Dendritic cell treated with granulocyte-macrophage colony-stimulating factor and Interleukin-4, amounts not matched to agents 40 ng/mL and 50 ng/mL, for 4 days (primary cell): ENCODE measurements around the gene CFI.

Source experiments
- H3K27ac Mint-ChIP-seq: one replicate; pipeline ENCODE4 v1.8.0; 2022; ENCODE audit warnings: mild to moderate bottlenecking, mixed read lengths
- H3K27me3 Mint-ChIP-seq: one replicate; pipeline ENCODE4 v1.8.0; 2022; ENCODE audit warnings: mild to moderate bottlenecking, mixed read lengths
- H3K36me3 Mint-ChIP-seq: one replicate; pipeline ENCODE4 v1.8.0; 2022; ENCODE audit warnings: low read depth, mixed read lengths
- H3K4me1 Mint-ChIP-seq: one replicate; pipeline ENCODE4 v1.8.0; 2022; ENCODE audit warnings: low read depth, mixed read lengths
- H3K4me3 Mint-ChIP-seq: one replicate; pipeline ENCODE4 v1.8.0; 2022; ENCODE audit warnings: mild to moderate bottlenecking, moderate library complexity, mixed read lengths
- H3K9me3 Mint-ChIP-seq: one replicate; pipeline ENCODE4 v1.8.0; 2022; ENCODE audit warnings: mixed read lengths
- intact Hi-C: fragments of 100-400 bp; cut with micrococcal nuclease; formaldehyde crosslinking; loops from one replicate; pipeline ENCODE4 v1.15.0; 2022

The CFI gene

GRCh38 chr4:109733728-109734127 lies 68.1 kb downstream of the CFI start:
- H3K27ac Mint-ChIP-seq, result no peak overlapping the region
- no peak overlapping the region for H3K4me3 Mint-ChIP-seq
- H3K9me3 Mint-ChIP-seq, result no peaks in the 10 kb centered on the region
- H3K36me3 Mint-ChIP-seq, result peaks cover 6% of the 10 kb centered on the region
- intact Hi-C loops, result no loop called here
- peaks cover 5% of the 10 kb centered on the region for H3K27me3 Mint-ChIP-seq
- peaks cover 11% of the 10 kb centered on the region for H3K4me1 Mint-ChIP-seq

GRCh38 chr4:109730619-109731545 lies 70.9 kb downstream of the CFI start:
- H3K27ac Mint-ChIP-seq, result peak overlapping the region; percentile 80
- H3K4me1 Mint-ChIP-seq, result peaks cover 17% of the 10 kb centered on the region
- H3K9me3 Mint-ChIP-seq, result no peaks in the 10 kb centered on the region
- intact Hi-C loops, result loop anchor here (1.0 to 2.0 kb wide), 3 partner anchors 28 to 296 kb away; partner anchors contain the start of genes CASP6 and GAR1
- H3K4me3 Mint-ChIP-seq, result peak overlapping the region; percentile 87
- peaks cover 6% of the 10 kb centered on the region for H3K27me3 Mint-ChIP-seq
- H3K36me3 Mint-ChIP-seq, result peaks cover 6% of the 10 kb centered on the region

DNA sequence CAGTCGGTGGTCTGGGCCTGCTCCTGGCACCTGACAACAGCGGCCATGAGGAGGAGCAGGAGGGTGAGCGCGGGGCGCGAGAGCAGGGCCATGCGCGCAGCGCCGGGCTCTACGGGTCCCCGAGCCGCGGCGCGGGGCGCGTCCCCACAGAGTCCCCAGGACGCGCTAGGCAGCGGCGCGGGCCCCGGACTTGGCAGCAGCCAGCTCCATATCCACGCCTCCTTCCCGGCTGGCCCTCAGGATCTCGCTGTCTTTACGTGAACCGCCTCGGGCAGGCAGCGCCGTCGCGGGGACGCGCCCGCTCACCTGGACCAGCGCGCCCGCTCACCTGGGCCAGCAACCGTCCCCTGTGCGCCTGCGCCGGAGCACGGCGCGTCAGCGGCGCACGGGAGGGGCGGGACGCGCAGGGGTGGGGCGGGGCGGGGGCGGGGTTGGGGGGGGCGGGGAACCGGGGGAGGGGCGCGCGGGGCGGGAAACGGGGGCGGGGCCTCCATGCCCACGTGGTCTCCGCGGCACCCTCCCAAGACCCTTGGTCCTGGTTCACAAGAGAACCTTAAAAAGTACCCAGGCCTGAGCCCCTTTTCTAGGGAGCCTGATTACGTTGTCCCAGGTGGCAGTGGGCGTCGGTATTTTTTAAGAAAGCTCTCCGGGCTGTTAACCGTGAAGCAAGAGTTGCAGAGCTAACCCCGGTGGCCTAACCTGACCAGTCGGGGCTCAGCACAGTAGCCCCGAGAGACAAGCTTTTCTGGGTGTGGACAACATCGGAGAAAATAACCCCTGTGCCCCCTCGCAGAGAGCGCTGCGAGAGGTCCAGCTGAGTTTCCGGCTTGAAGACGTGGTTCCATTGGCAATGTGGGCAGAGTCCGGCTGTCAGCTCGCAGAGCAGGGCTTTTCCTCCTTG lies 71.8 kb downstream of the CFI start, which contains the start of gene PLA2G12A:
Gene PLA2G12A (minus strand): TSS at position 353 of the 901 bp plus-strand sequence. CDS start 261 bp downstream, at position 92.
- no peaks in the 10 kb centered on the region for H3K9me3 Mint-ChIP-seq
- H3K27me3 Mint-ChIP-seq, result peaks cover 6% of the 10 kb centered on the region
- H3K4me1 Mint-ChIP-seq, result peaks cover 17% of the 10 kb centered on the region
- peak within 1 kb of the TSS; percentile 87 for H3K4me3 Mint-ChIP-seq
- intact Hi-C loops, result loop anchor here (1.0 to 2.0 kb wide), 3 partner anchors 27 to 295 kb away; partner anchors contain the start of genes CASP6 and GAR1
- peaks cover 6% of the 10 kb centered on the region for H3K36me3 Mint-ChIP-seq
- H3K27ac Mint-ChIP-seq, result peak within 1 kb of the TSS; percentile 80

DNA sequence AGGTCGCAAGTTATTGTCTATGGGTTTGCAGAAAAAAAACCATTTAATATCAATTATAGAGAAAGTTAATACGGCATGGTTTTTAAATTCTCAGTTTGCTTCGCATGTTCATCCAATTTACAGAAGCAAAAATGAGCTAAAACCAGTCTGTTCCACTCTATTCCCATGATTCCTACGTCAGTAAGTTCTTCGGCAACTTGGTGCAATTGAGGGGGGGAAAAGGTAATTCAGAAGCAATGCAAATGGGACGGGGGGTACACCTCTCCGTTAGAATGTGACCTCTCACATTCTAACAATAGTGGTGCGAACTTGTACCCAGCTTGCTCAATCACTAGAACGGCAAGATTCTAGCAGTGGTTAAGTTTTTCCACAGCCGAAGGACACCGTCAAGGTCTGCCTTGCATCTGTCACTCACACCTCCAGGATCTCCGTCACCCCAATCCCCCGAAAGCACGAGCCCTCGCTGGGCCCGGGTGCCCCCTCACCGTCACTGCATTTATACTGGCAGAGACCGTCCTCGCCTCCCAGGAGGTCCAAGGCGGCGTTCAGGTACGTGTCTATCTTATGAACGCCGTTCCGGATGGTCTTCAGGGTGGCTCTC lies 72.6 kb downstream of the CFI start:
- H3K9me3 Mint-ChIP-seq, result no peaks in the 10 kb centered on the region
- peaks cover 6% of the 10 kb centered on the region for H3K36me3 Mint-ChIP-seq
- peak overlapping the region; percentile 87 for H3K4me3 Mint-ChIP-seq
- peak overlapping the region; percentile 80 for H3K27ac Mint-ChIP-seq
- intact Hi-C loops, result no loop called here
- peaks cover 6% of the 10 kb centered on the region for H3K27me3 Mint-ChIP-seq
- H3K4me1 Mint-ChIP-seq, result peaks cover 23% of the 10 kb centered on the region

DNA sequence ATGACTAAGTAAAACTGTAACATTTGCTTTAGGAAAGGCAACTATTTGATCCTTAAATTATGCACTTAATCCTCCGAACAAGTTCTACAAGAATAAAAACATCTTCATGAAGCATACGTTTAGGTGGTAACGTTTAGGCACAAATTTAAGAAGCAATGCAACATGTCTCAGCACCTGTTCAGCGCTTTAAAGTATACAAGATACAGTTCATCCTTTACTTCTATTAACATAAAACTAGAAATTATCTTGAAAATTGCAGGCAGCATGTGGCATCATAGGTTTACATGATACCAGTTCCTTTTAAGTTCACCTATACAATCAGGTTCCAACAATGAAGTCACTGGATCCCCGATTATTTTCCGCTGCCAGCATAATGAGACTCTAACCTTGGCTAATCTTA lies 73.4 kb downstream of the CFI start:
- Mint-ChIP-seq H3K27me3 (peaks cover 6% of the 10 kb centered on the region), H3K9me3 (no peaks in the 10 kb centered on the region), H3K4me1 (peaks cover 28% of the 10 kb centered on the region), H3K4me3 (no peak overlapping the region), H3K36me3 (peaks cover 6% of the 10 kb centered on the region), H3K27ac (no peak overlapping the region)
- intact Hi-C loops, result no loop called here

DNA sequence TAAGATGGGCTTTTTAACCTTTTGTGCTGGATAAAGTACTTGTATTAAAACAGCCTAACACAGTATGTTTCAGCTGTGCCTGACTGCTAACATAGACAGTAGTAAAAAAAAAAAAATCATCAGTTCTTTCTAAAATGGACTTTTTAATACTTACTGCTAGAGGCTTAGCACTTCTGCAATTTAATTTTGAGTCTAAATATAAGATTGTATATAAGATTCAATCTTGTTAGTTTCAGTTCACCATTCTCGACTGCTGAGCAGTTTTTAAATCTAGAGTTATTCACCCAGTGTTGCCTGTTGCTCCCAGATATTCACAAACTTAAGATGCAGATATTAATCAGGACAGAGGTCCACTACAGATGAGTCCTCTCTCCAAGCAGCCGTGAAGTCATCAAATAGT lies 78.7 kb downstream of the CFI start:
- intact Hi-C loops, result no loop called here
- H3K9me3 Mint-ChIP-seq, result no peaks in the 10 kb centered on the region
- H3K36me3 Mint-ChIP-seq, result no peaks in the 10 kb centered on the region
- no peaks in the 10 kb centered on the region for H3K27me3 Mint-ChIP-seq
- H3K27ac Mint-ChIP-seq, result no peak overlapping the region
- no peak overlapping the region for H3K4me3 Mint-ChIP-seq
- peaks cover 15% of the 10 kb centered on the region for H3K4me1 Mint-ChIP-seq

DNA sequence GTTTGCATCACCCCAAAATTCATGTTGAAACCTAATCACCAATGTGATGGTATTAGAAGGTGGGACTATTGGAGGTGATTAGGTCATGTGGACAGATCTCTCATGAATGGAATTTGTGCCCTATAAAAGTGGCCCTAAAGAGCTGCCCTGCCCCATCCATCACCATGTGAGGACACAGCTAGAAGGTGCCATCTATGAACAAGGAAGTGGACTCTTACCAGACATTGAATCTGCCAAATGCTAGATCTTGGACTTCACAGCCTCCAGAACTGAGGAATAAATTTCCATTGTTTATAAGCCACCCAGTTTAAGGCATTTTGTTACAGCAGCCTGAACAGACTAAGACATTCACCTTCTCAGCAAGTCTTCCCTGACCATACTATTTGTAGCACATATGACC lies 79.4 kb downstream of the CFI start:
- Mint-ChIP-seq H3K27ac (peak overlapping the region; percentile 2), H3K27me3 (no peaks in the 10 kb centered on the region), H3K4me1 (peaks cover 11% of the 10 kb centered on the region), H3K4me3 (no peak overlapping the region), H3K36me3 (no peaks in the 10 kb centered on the region), H3K9me3 (no peaks in the 10 kb centered on the region)
- intact Hi-C loops, result no loop called here

DNA sequence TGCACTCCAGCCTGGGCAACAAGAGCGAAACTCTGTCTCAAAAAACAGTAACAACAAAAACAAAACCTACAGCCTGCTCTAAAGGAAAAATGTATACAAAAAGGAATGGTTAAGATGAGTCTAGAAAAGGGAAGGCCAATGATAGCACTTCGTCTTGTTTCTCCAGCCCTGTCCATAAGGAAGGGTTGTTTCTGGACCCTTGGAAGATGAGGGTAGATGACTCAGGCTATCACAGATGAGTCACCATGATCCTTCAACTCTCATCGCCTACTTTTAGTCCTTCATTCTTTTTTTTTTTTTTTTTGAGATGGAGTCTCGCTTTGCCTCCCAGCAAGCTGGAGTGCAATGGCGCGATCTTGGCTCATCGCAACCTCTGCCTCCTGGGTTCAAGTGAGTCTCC lies 80.8 kb downstream of the CFI start:
- H3K9me3 Mint-ChIP-seq, result no peaks in the 10 kb centered on the region
- peaks cover 11% of the 10 kb centered on the region for H3K4me1 Mint-ChIP-seq
- H3K27me3 Mint-ChIP-seq, result no peaks in the 10 kb centered on the region
- H3K4me3 Mint-ChIP-seq, result no peak overlapping the region
- no peak overlapping the region for H3K27ac Mint-ChIP-seq
- peaks cover 7% of the 10 kb centered on the region for H3K36me3 Mint-ChIP-seq
- intact Hi-C loops, result no loop called here

GRCh38 chr4:109719604-109720003 lies 82.2 kb downstream of the CFI start:
- H3K36me3 Mint-ChIP-seq, result peaks cover 7% of the 10 kb centered on the region
- H3K9me3 Mint-ChIP-seq, result no peaks in the 10 kb centered on the region
- H3K27me3 Mint-ChIP-seq, result no peaks in the 10 kb centered on the region
- H3K4me1 Mint-ChIP-seq, result peaks cover 8% of the 10 kb centered on the region
- no peak overlapping the region for H3K4me3 Mint-ChIP-seq
- intact Hi-C loops, result no loop called here
- H3K27ac Mint-ChIP-seq, result no peak overlapping the region

DNA sequence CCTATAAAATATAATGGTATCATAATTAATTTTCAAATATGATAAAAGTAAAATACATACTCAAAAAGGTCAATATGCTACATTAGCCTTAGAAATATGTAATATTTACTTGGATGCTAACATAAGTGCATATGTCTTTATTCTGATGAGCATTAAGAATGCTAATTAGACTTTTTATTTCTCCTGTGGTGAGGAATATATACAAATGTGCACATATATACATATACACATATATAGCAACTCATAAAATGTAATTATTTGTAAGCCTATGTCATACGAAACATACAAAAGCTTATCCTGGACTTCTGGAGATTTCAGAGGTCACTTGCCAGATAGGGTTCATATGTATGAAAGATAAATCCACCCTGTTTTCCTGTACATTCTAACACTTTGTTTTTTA lies 83.0 kb downstream of the CFI start:
- no peaks in the 10 kb centered on the region for H3K4me1 Mint-ChIP-seq
- no peak overlapping the region for H3K4me3 Mint-ChIP-seq

DNA sequence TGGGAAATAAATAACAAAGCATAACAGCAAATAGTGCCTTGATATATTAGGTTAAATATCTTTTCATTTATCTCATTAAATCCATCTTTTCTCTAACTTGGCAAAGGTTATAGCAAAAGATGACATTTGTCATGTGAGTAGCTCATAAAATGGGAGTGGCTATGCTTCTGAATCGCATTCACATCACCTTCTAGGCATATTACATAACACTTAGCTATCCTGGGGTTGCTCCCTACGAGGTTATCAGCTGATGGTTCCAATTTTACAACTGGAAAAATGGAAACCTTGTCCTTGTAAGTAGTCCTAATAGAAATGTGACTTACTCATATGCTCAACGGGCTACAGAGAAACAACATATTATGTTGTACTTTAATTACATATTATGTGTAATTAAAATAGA lies 88.3 kb downstream of the CFI start:
- Mint-ChIP-seq H3K4me3 (no peak overlapping the region), H3K4me1 (no peaks in the 10 kb centered on the region), H3K27ac (no peak overlapping the region), H3K27me3 (no peaks in the 10 kb centered on the region), H3K36me3 (peaks cover 15% of the 10 kb centered on the region), H3K9me3 (no peaks in the 10 kb centered on the region)
- intact Hi-C loops, result no loop called here

More for the DNA sequence above, 83.0 kb downstream of the CFI start:
- intact Hi-C loops, result no loop called here
- Mint-ChIP-seq H3K9me3 (no peaks in the 10 kb centered on the region), H3K27ac (no peak overlapping the region), H3K36me3 (peaks cover 15% of the 10 kb centered on the region), H3K27me3 (no peaks in the 10 kb centered on the region)

DNA sequence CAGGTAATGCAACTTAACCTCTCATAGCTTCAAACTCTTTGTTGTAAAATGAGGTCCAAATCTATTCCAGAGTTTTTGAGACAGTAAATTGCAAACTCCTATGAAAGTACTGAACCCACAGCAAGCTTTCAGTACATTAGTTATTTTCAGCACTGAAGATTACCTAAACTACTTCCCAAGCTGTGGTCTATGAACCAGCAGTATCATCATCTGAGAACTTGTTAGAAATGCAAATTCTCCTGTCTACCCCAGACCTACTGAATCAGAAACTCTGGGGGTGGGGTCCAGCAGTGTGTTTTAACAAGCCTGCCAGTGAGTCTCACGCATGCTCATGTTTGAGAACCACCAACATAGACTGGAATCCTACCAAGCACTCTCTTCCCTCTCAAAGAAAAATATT lies 92.8 kb downstream of the CFI start:
- no peaks in the 10 kb centered on the region for H3K9me3 Mint-ChIP-seq
- H3K4me1 Mint-ChIP-seq, result peaks cover 6% of the 10 kb centered on the region
- H3K27me3 Mint-ChIP-seq, result no peaks in the 10 kb centered on the region
- peaks cover 2% of the 10 kb centered on the region for H3K36me3 Mint-ChIP-seq
- no peak overlapping the region for H3K4me3 Mint-ChIP-seq
- intact Hi-C loops, result loop anchor here (10.0 kb wide), 1 partner anchor 266 kb away; no protein-coding TSS in a partner anchor
- H3K27ac Mint-ChIP-seq, result no peak overlapping the region

- Mint-ChIP-seq H3K4me3 (no peak overlapping the region), H3K27ac (no peak overlapping the region), H3K4me1 (peaks cover 10% of the 10 kb centered on the region), H3K27me3 (no peaks in the 10 kb centered on the region), H3K9me3 (no peaks in the 10 kb centered on the region), H3K36me3 (peaks cover under 1% of the 10 kb centered on the region)
- intact Hi-C loops, result loop anchor here (10.0 kb wide), 1 partner anchor 266 kb away; no protein-coding TSS in a partner anchor
These were observed 93.4 kb downstream of the CFI start for GRCh38 chr4:109708435-109708834.
